HG03103 (cell line): ENCODE results near the gene CHKB.
"Not testable (repeated sequence)": the region's sequence is repeated elsewhere in the genome, so short reads cannot be mapped to it uniquely, and the experiment has no call there.

Source experiments
- ATAC-seq: cut with Tn5 transposase; IDR thresholded peaks from one replicate; pipeline ENCODE4 v1.9.1; 2021; ENCODE audit warnings: low read depth; ENCODE audit not compliant: unreplicated experiment

CHKB gene

GRCh38 chr22:50533856-50534711, 48.6 kb downstream of the CHKB start:
- not testable (repeated sequence) for ATAC-seq

GRCh38 chr22:50532824-50533796, 49.5 kb downstream of the CHKB start:
- ATAC-seq: no peak

GRCh38 chr22:50531962-50532674, 50.5 kb downstream of the CHKB start:
- ATAC-seq: no peak

GRCh38 chr22:50531546-50531961, 51.1 kb downstream of the CHKB start:
- ATAC-seq: no peak

- no peak for ATAC-seq
Observed at GRCh38 chr22:50530877-50531545, 51.6 kb downstream of the CHKB start.

- no peak for ATAC-seq
Observed at GRCh38 chr22:50530580-50530876, 52.1 kb downstream of the CHKB start.

GRCh38 chr22:50529897-50530579, 52.6 kb downstream of the CHKB start, which contains the start of gene TYMP:
Gene TYMP, minus strand, starts transcription at chr22:50530012. Its CDS starts 303 bp downstream, at chr22:50529709.
- no peak for ATAC-seq

- no peak for ATAC-seq
Observed at GRCh38 chr22:50529416-50529896, 53.2 kb downstream of the CHKB start.
